PC-9 (cell line): ENCODE data around the gene SERPIND1.

ENCODE experiments used
- EZH2 ChIP-seq: fragments of 200-600 bp; sonication (generic); IDR thresholded peaks from 2 replicates; pipeline ENCODE4 v1.8.0; 2017; ENCODE audit warnings: antibody characterized with exemption, low read depth
- TF ChIP-seq, protein P1 (sequence below): fragments of 200-600 bp; sonication (generic); conservative IDR thresholded peaks from 2 replicates; pipeline ENCODE4 v1.6.1; 2017; ENCODE audit warnings: mixed run types, antibody characterized with exemption, mild to moderate bottlenecking, moderate library complexity

DNA sequence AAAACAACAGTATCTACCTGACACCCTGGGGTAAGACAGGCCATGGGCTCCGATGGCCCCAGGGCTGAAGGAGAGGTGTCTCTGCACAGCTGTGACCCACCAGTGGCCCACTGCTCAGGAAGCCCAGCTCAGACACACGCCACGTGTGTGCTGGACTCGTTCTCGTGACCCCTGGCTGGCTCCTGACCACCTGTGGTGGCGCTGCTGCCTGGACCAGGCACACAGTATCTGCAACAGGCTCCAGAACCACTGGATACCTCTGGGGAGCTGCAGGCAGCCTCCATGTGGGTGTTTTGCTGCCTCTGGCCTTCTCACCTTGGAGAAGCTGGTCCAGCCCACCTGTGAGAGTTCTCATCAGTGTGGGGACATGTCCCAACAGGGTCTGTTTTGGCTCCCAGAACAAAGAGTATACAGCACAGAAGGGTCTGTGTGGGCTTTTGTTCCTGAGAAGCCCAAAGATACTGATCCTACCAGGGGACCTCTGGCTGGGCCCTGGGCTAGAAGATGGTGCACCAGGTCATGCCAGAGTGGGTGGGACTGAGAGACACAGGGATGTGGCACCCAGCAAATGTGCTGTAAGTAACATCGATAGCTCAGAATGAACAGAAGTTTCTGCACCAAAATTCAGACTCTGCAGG is 21.7 kb upstream of the SERPIND1 start:
- TF ChIP-seq EZH2, result no peak
- TF ChIP-seq, protein P1, sequence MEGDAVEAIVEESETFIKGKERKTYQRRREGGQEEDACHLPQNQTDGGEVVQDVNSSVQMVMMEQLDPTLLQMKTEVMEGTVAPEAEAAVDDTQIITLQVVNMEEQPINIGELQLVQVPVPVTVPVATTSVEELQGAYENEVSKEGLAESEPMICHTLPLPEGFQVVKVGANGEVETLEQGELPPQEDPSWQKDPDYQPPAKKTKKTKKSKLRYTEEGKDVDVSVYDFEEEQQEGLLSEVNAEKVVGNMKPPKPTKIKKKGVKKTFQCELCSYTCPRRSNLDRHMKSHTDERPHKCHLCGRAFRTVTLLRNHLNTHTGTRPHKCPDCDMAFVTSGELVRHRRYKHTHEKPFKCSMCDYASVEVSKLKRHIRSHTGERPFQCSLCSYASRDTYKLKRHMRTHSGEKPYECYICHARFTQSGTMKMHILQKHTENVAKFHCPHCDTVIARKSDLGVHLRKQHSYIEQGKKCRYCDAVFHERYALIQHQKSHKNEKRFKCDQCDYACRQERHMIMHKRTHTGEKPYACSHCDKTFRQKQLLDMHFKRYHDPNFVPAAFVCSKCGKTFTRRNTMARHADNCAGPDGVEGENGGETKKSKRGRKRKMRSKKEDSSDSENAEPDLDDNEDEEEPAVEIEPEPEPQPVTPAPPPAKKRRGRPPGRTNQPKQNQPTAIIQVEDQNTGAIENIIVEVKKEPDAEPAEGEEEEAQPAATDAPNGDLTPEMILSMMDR, result no peak
